HG03558 (cell line): ENCODE data around the gene CANT1.

Experiments
- ATAC-seq: cut with Tn5 transposase; IDR thresholded peaks from one replicate; pipeline ENCODE4 v1.9.1; 2021; ENCODE audit warnings: moderate number of reproducible peaks; ENCODE audit not compliant: unreplicated experiment; ENCODE audit errors: extremely low read depth

The CANT1 gene

DNA sequence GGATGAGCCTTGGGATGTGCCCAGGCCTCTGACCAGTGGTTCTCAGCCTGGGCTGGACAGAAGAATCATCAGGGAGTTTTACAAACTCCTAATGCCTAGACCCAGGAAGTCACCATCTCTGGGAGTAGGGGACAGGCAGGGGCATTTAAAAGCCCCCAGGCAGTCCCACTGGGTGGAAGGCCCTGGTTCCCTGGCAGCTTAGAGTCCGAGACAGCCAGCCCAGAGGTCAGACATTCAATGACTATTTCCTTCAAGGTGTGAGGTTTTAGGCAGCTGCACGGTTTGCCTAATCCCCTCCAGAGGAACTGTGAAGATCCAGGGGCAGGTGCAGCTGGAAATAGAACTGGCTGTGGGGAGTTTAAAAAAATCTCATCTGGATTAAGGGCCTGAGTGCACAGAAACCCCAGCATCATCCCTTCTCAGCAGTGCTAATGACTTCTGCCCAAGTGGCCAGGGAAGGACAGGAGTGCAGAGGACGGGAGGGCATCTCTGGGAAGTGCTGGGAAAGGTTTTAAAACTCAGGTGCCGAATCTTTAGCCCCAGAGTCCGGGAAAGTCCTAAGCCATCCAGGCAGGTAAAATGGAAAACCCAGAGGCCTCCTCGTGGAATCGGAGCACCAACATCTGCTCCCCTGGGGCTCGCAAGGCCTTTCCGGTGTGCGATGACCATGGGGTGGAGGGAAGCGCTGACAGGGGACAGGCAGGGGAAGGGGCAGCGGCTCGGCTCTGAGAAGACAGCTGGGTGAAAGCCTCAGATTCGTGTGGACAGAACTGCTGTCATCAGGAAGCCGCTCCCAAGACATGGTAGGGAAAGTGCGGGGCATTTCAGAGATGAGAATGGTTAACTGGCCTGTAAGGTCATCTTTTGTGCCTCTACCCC, 28.3 kb downstream of the CANT1 start:
- ATAC-seq, result no peak

DNA sequence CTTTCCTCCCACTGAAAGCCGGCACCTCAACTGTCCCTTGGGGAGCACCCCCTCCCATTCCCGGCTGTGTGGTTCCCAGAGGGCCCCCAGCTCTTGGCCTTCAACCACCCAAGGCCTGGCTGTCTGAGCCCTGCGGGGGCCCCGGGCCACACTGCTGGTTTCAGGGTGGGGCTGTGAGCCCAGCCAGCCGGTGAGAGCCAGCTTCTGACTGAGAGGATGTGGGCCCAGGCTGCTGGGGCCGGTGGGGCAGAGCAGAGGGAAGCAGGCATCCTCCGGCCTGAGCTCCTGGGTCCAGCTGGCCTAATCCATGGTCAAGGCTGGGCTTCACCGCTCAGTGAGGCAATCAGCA, 29.0 kb downstream of the CANT1 start:
- ATAC-seq, result no peak

DNA sequence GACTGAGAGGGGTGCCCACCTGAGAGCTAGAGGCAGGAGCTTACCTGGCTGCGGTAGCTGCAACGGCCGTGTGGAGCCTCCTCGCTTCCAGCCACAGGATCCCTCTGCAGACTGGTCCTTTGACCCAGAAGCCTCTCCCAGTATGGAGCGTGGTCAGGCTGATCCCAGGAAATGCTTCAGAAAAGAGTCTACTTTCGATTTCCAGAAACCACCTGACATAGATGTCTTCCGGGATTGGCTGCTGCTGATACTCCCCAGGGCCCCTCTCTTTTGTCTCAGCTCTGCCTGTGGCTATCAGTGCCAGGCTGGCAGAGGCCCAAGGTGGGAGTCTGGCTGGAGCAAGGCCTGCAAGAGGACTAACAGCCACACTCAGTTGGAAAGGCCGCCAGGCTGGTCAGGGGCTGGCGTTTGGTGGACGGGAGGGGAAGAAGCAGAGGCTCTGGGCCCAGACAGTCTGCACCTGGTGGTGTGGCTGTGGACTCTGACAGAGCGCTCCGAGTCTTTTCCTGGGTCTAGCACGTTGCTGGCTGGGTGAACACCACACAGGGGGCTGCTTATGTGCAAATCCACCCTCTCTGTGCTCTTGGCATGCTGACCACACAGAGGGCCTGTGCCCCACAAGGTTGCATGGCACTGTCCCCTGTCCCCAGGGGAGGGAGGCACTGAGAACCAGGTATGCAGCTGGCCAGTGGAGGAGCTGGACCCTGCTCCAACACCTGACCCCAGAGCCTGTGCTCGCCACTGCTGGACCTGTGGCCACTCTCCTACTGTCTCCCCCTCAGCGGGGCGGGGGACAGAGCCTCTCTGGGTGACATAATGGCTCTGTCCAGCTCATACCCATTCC, 29.6 kb downstream of the CANT1 start, which contains the start of gene LGALS3BP:
TSS of gene LGALS3BP (minus strand) at position 144 of the 844 bp plus-strand sequence. CDS start 2,732 bp downstream, outside the sequence.
- no peak for ATAC-seq

DNA sequence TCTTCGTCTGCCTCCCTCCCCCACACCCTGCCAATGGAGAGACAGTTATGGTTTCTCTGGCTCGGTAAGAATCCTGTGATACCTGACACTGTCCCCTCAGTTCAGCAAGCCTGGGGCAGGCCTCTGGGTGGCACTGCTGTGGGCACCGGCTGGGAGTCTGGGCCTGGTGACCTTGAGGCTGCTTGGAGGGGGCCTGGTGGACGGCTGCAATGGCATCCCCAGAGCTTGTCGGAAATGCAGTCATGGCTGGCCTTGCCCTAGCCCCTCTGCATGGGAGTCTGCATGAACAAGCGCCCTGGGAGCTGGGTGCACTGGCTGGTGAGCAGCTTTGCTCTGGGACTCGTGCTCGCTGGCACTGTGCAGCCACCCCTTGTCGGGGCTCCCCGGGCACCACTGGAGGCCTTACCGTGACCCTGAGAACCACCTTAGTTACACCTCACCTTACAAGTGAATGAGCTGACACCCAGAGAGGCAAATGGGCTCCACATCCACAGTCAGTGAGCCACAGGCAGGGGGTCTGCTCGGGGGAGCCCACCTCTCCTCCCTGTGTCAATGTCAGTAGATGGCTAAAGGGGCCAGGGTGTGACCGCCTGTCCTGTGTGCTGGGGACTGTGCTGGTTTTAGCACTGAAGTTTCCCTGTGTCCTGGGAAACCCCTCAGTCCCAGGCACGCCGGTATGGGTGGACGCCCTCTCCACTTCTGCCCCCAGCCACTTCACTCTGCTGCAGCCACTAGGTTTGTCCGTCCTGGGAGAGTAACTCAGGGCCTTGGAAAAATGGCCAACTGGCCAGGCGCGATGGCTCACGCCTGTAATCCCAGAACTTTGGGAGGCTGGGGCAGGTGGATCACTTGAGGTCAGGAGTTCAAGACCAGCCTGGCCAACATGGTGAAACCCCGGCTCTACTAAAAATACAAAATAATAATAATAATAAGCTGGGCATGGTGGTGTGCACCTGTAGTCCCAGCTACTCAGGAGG, 31.3 kb downstream of the CANT1 start:
- ATAC-seq, result no peak

DNA sequence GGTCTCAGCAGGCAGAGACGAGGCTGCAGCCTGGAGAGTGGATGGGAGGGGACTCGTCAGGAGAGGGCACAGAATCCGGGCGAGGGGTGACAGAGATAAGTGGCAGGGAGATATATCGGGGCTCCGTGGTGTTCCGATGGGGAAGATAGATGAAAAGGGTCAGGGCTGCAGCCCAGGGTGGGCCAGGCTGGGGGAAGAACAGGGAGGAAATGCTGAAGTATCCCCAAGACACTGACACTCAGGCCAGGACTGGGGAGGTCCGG, 32.0 kb downstream of the CANT1 start:
- no peak for ATAC-seq

DNA sequence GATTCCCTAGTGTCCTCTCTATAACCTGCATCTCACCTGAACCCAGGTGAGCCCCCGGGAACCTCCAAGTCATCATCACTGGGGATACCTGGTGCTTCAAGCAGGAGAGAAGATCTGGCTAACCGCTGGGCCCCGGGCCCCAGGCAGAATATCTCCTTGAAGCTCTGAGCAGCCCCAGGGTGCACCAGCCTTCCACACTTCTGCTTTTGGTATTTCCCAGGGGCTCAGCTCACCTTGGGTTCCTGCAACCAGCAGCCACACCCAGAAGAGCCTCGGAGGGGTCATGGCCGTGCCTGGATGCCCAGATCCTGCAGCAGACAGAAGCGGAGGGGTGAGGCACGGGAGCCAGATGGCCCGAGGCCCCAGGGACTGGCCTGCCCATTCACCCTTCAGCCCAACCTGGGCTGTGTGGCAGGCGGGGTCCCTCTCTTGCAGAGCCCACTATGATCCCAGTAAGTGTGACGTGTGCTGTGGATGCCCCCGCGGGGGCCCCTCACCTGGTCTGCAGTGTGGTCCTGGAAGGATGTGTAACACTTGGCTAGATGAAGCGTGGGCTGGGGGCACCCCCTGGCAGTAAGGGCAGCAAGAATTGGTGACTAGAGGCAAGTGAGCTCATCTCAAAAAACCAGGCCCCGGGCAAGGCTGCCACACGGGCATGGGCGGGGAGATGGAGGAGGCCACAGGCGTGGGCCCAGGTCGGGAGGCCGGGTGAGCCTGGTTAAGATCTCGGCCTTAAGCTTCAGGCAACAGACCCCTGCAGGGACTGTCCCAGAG, 32.5 kb downstream of the CANT1 start:
- no peak for ATAC-seq

DNA sequence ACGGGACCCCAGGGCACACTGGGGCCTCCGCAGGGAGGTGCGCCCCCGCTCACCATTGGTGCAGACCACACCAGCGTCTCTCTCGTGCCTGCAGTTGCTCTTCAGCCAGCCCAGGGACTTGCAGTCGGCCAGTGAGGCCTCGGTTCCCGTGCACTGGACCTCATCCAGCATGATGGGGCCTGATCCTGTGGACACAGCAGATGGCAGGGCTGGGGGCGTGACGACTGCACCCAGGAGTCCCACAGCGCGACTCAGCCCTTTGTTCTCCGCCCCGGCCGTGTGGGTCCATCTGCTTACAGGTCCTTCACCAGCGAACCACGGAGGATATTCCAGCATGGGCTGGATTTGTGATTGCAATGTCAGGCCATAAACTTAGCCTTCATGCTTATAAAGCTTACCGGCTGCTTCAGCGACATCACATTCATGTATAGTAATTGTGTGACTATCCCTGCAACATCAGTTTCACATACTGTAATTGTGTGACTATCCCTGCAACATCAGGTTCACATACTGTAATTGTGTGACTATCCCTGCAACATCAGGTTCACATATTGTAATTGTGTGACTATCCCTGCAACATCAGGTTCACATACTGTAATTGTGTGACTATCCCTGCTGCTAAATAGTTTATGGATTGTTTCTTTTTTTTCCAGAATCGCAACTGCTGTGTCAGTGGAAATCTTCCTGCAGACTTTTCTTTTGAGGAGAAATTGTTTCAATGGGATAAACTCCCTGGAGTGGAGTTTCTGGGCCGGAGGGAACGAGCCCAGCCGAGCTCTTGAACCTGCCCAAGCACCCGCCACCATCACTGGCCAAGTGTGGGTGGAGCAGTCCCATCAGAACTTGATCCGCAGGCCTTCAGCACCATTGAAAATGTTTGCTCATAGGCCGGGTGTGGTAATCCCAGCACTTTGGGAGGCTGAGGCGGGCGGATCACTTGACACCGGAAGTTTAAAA, 34.7 kb downstream of the CANT1 start:
- ATAC-seq, result no peak

DNA sequence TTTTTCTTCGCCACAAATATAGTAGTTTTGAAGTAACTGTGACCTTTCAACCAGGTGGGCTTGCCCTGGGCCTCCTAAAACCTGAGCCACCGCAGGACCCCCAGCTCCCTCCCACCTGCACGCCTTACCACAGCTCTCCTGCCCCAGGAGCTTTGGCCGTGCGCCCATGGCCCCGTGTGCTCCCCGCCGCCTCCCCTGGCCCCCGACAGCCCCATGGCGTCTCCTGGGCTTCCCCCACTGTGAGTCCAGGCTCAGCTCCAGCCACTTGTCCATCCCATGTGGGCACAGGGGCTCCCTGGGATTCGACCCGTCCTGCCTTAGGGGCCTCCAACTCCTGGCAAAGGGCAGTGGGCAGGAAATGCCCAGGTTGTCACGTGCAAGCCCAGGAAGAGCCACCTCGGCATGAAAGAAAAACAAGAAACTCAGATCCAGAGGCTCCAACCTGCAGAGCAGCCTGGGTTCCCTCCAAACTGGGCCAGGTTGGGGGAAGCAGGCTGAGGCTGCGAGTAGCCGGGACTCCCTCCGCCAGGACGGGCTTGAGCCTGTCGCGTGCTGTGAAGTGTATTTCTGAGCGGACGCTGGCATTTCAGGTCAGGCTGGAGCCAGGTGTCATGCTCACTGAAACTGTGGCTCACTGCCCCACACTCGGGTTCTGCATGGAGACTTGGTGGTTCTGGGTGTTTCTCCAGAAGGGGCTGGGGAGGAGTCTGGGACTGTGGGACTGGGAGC, 35.6 kb downstream of the CANT1 start:
- no peak for ATAC-seq

DNA sequence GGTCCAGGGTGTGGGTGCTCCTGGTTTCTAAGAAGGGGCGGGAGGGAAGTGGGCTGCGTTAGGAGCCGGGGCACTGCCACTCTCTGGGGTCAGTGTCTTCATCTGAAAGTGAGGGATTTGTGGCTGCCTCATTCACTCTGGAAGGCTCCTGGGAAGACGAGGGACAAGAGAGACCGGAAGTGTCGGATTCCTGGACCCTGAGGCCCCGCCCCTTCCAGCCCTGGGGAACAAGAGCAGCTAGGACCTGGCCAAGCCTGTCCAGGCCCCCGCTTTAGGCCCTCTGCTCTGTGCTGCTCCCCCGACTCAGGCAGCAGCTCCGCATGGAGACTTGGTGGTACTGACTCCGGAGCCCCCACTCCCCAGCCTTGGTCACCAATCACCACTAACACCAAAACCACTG, 36.4 kb downstream of the CANT1 start:
- no peak for ATAC-seq

DNA sequence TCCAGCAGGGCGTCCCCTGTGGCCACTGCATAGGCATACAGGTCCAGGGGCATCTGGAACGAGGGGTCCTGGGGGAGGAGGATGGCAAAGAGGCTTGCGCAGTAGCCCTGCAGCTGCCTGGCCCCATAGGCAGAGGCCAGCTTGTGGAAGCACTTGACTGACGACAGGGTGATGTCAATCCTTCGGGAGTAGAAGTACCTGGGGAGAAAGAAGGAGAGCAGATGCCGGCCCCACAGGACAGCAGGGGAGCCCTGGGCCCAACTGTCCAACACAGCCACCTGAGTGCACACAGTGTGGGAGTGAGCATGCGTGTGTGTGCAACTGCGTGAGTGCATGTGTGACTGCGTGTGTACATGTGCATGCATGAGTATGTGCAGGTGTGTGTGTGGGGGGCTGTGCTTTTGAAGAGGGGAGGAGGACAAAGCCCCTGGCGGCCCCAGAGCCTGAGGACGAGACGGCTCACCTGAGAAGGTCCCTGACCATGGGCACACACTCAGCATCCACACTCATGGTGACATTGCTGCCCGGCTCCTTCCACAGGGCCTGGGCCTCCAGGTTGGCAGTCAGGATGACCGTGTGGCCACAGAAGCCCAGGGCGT, 37.0 kb downstream of the CANT1 start:
- no peak for ATAC-seq

DNA sequence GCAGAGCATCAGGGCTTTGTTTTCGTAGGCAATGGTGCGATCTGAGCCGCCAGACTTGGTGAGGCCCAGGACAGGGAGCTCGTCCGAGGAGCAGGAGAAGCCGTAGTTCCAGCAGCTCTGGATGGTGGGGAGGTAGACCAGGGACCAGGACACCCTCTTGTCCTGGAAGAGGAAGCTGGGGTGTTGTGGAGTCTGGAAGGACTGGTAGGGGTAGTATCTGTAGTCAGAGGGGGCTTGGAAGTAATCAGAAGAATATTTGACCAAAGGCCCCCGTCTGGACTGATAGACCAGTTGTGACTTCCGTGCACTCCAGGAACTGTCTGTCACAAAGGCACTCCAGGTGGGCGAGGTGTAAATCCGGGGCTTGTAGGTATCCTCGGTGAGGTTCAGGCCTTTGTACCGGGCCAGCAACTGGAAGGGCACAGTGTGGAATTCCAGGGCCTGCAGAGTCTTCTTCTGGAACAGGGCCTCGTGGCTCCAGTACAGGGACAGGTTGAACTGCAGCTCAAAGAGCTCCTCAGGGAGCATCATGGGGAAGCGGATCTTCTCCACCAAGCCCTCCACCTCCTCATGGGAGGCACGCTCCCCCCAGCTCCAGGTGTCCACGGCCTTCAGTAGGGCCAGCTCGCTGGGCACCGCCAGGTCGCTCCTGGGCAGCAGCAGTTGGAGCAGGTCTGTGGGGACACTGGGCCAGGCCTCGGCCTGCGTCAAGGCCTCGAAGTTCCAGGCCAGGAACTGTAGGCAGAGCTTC, 37.6 kb downstream of the CANT1 start:
- ATAC-seq, result no peak

DNA sequence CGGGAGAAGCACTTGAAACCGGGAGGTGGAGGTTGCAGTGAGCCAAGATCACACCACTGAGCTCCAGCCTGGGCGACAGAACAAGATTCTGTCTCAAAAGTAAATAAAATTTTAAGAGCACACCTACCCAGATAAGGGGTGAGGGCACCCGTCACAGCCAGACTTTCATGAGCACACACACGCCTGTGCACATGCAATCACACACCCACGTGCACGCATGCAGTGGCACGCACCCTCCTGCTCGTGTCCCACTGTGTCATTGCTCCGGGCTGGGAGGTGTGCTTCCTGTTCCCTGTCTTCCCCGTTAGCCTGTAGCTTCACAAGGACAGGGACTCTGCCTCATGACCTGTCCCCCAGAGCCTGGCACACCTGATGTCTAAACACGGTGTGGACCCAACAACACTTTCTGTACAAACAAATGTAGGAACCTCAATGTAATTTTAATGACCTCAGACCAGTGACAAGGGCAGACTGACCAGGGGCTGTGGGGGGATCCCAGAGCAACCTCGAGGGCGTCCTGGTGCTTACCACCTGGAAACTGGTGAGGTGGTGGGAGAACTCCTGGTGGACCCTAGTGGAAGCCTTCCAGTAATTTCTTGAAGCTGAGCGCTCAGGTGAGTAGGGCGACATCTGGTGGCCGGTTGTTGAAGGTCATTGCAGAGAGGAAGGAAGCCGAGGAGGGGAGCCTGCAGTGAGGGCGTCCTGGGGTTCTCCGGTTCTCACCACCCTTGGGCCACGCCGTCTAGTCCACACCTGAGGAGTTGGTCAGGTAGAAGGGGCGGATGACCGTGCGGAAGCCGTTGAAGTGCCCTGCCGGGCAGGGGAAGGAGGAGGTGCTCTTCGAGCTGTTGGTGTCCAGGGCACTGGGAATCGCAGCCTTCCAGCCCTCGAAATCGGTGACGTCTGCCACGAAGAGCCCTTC, 38.5 kb downstream of the CANT1 start:
- no peak for ATAC-seq

DNA sequence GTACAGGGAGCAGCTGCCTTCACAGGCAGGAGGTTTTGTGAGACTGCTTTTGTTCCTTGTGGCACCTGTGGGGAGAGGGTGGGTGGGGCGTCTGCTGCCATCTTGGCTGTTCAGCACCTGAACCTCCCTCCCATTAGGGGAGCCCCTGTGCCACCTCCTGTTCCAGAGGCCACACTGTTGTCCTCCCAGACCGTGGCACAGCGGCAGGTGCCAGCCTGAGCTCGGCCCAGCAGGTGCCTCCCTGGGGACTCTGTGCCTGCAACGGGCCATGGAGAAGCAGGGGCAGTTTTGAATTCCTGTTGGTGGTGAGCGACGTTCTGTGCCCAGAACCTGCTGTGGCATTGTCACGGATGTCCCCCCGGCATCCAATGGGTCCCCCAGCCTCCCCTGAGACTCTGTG, 39.7 kb downstream of the CANT1 start:
- ATAC-seq, result no peak

DNA sequence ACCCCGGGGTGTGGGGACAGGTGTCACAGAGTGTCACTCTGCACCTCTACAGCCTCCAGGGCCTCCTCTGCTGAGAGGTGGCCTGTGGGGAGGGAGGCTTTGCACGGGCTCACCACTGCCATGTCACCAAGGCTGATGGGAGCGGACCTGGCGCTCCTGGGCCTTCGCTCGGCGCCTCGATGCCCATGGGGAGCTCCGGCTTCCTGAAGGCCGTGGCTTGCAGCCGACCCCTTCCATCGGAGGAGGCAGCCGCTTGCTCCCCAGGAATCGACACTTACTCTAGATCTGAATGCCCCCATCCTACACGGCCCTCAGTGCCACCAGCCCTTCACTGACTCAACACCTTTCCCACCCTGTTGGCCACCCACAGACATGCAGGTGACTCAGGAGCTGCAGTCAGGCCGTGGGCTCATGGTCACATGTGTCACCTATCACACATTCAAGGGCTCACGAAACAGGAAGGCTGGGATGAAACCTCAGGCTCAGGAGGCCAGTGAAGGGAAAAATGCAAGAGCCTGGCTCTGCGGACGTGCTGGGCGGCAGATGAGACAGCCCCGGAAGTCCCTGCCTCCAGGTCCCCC, 41.7 kb downstream of the CANT1 start:
- ATAC-seq, result no peak

DNA sequence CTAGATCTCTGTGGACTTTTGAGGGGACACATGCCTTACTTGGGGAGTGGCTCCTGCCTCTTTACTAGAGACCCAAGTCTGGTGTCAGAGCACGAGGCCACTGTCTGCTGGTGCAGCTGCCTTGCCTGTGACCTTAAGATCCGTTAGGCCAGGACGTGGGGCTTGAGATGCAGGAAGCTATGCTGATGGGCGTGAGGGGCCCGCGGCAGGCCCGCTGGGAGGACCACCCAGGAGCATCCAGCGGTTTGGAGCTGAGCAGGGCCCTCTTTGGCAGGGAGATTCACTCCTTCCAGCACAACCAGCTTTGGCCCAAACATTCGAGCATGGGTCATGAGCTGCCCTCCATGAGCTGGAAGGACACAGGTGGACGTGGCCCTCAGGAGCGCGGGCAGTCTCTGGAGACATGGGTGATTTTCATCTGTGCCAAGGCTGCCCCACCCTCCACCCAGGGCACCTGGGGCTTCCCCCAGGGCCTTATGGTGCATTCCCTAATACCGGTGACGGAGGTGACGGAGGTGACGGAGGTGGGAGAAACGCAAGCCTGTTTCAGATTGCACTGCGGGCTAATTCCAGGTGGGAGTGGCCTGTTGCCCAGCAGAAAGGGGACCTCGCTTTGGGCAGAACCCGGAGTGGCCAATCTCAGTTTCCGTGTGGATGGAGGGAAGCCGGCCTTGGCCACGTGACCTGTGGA, 42.5 kb downstream of the CANT1 start:
- no peak for ATAC-seq
